ENCODE measurements around the gene GNPDA1.
"Not testable (repeated sequence)": the region's sequence is repeated elsewhere in the genome, so short reads cannot be mapped to it uniquely, and the experiment has no call there.

Gene GNPDA1

DNA sequence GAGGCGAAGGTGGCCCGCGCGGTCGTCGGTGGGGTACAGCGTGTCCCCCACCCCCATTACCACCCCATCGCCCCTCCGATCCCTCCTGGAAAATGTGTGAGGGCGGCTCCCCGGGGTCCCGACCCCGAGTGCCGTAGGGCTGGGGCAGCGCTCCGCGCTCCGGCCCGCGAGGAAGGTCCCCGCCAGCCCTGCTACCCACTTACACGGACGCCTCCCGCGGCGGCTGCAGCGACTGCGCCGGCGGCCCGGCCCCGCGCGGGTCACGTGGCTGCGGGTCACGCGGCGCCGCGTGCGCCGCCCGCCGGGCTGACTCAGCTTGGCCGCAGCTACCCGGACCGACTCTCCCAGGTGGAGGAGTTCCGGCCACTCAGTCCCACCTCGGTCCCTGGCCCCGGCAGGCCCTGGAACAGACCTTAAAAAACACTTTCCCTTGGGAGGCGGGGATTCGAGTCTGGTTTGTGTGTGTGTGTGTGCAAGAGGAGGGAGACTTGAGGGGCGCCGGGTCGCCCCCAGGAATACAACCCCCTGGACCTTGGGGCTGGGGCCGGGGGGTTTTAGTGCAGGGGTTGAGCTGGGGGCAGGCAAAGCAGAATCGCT is at the start of gene GNPDA1:
TSS of gene GNPDA1 (minus strand) at position 236 of the 597 bp plus-strand sequence. CDS start 992 bp downstream, outside the sequence.
- DNase-seq (ENCODE audit: low spot score), result peak; percentile 82

DNA sequence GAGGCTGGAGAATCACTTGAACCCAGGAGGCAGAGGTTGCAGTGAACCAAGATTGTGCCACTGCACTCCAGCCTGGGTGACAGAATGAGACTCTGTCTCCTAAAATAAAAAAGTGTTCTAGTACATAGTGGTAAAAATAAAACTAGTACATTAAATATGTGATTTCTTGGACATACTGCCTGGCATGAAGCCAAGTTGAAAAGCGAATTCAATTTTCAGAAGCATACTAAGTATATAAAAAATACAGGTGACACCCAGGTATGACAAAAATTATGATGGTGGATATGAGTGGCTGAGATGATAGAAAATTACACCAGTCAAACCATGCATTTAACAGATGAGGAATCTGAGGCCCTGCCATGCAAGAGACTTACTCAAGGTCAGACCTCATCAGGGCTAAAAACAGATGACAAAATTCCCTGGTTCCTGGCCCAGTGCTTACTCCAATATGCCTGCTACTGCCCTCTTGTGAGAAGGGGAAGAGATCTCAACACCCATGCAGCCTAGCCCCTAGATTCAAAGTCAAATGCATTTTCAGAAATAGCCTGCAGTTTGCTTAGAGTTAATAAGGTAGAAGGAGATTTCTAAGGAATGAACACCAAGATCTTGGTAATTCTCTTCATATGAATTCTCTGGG is 46.6 kb upstream of the GNPDA1 start:
- no peak for DNase-seq (ENCODE audit: low spot score)

DNA sequence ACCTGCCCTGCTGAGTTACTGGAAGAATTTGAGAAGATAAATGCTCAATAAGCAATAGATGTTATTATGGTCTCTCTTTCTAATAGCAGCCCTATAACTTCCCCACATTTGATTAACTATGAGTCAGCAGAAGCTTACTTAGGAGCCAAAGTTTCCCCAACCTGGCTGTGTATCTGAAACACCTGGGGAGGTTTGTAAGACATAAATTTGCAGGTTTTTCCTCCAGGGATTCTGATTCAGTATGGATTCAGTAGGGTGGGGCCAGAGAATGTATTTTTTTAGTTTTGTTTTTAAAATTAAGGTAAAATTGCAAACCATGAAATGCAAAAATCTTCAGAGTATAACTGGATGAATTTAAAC is 44.9 kb upstream of the GNPDA1 start:
- no peak for DNase-seq (ENCODE audit: low spot score)

DNA sequence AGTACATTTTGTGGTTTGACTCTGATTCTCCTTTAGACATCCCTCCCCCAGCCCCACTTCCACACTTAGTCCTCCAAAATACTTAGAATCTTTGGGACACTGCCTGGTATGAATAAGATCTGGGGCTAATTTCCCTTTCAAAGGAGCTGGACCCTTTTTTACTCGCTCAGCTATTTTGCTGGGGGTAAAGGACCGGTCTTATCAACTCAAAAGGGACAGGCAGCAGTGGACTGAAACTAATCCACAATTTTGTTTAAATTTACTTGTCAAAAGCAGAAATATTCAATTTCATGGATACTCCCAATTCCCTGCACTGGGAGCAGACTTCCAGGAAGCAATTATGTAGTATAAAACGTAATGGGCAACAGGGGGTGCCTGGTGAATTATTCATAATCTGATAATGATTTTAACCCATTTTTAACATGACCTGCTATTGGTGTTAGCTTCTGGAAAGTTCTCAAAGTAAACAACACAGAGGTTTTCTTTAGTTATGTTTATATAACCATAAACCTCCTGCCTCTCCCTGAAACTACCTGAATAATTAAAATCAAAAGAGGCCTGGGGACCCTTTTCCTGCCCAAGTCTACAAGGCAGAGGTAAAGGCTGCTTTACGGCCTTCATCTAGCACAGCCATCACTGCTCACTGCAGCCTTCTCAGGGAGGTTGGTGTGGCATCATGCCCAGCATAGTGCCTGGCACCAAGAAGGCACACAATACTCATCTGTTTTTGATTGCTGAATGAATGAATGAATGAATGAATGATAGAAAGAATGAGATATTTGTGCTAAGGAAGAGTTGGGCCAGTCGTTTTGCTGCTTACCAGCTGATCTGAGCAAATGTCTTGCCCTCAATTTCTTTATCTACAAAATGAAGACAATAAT is 44.2 kb upstream of the GNPDA1 start:
- no peak for DNase-seq (ENCODE audit: low spot score)

DNA sequence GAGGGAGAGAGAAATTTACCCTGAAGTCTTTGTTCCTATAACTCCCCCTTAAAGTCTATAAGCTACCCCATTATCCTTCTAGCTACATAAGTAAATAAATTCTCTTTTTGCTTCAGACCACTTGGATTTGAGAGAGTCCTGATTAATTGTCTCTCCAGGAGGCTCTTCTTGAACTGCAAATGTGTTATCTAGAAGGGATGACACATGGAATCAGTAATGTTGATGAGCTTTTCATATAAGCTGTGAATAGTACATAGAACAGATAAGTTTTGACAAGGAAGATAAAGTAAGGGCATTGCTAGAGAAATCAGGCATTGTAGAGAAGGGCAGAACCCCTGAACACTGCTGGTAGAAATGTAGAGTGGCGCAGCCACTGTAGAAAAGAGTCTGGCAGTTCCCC is 42.5 kb upstream of the GNPDA1 start:
- no peak for DNase-seq (ENCODE audit: low spot score)

DNA sequence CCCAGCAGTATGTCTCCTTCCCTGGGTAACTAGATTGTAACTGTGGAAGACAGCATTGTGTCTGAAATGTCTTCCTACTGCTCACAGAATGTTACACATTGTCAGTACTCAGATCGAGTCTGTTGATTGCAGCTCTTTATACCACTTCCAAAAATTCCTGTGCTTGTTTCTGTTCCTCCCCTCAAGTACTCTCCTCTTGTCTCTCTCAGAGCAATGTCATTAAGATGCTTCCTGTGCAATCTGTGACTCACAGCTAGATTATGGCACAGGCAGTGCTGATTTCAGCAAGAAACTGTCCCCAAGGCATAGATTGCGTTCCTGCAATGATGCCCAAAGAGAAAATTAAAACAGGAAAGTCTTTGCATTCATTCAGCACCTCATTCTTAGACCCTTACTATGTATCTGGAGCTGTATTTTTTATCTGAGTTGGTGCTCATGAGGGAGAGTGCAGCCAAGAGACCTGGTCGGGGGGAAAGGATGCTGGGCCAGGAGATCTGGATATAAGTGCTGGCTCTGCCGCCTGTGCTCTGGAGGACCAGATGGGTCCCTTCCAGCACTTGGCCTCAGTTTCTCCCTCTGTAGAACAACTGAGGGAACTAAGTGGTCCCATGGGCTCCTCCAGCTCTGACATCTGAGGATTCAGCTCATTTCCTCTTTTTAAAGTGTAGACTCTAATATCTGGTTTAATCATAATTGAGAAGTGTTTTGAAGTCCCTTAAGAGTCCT is 40.8 kb upstream of the GNPDA1 start:
- no peak for DNase-seq (ENCODE audit: low spot score)

DNA sequence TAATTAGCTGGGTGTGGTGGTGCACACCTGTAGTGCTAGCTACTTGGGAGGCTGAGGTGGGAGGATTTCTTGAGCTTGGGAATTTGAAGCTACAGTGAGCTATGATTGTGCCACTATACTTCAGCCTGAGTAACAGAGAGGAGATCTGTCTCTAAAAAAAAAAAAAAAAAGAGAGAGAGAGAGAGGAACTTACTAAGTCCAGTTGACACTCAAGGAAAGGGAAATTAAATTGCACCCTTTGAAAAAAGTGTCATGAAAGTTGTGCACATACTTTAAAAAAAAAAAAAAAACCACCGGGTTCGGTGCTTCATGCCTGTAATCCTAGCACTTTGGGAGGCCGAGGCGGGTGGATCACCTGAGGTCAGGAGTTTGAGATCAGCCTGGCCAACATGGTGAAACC is 39.2 kb upstream of the GNPDA1 start:
- DNase-seq (ENCODE audit: low spot score), result not testable (repeated sequence)

DNA sequence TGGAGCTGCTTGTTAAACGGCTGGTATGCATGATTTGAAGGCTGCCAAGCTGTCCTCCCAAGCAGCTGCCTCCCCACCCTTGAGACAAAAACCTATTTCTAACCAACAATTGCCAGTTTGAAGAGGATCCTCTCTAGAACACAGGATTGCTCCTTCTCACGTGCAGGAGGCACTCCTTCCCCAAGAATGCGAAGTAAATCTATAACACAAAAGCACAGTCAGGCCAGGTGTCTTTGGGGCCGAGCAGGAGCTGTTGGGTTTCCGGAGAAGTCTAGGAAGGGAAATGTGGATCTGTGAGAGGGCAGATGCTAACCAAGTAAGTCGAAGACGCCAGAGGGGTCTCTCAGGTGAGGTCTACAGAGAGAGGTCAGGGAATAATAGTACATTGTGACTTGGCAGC is 35.4 kb upstream of the GNPDA1 start:
- DNase-seq (ENCODE audit: low spot score), result no peak

DNA sequence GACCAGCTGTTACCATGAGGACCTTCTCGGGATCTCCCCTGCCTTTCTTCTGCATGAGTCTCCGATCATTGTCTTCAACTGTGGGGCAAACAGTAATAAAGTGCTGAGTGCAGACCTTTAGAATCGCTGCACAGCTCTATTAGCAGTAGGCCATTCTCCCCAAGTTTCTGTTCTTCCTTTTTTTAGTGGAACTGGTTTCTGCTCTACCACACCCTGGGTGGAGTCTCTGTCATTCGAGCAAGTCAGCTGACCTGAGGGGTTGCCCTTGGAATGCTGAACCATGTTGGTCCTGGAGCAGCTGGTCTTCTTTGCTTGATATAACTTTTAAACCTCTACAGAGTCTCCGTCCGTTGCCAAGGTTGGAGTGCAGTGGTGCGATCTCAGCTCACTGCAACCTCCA is 33.4 kb upstream of the GNPDA1 start:
- DNase-seq (ENCODE audit: low spot score), result no peak

DNA sequence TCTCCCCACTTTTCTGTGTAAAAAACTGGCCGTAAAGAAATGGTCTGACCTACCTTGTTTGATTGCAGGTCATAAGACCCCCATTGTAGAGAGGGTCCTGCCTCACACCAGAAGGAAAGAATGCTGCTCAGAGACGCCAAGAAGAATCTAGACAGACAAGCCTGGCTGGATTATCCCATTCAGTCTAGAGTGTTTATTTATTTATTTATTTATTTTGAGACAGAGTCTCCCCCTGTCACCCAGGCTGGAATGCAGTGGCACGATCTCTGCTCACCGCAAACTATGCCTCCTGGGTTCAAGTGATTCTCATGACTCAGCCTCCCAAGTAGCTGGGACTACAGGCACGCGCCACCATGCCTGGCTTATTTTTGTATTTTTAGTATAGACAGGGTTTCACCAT is 28.1 kb upstream of the GNPDA1 start:
- not testable (repeated sequence) for DNase-seq (ENCODE audit: low spot score)

DNA sequence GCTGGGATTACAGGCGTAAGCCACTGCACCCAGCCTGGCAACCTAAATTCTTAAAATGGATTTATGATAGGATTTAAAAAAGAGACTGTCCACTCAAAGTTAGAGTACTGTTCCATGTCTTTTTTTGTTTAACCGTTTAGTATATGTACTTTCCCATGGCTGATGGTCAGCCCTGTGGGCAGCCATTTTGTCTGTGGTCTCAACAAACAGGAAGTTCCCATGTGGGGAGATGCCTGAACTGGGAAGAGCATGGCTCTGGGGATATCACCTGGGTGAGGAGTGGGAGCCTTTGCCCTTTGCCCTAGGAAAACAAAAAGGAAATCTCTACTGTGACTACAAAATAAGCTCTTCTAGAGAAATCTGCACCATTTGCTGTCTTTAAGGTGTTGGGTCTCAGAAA is 27.5 kb upstream of the GNPDA1 start:
- DNase-seq (ENCODE audit: low spot score), result no peak

DNA sequence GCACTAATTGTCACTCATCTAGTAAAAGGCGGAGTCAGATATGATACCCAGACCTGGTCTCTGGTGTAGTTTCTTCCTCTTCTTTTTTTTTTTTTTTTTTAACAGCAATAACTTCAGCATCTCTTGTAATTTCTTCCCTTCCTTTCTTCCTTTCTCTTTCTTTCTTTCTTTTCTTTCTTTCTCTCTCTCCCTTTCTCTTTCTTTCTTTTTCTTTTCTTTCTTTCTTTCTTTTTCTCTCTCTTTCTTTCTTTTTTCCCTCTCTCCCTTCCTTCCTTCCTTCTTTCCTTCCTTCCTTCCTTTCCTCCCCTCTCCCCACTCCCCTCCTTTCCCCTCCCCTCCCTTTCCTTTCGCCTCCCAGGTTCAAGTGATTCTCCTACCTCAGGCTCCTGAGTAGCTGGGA is 25.9 kb upstream of the GNPDA1 start:
- no peak for DNase-seq (ENCODE audit: low spot score)

DNA sequence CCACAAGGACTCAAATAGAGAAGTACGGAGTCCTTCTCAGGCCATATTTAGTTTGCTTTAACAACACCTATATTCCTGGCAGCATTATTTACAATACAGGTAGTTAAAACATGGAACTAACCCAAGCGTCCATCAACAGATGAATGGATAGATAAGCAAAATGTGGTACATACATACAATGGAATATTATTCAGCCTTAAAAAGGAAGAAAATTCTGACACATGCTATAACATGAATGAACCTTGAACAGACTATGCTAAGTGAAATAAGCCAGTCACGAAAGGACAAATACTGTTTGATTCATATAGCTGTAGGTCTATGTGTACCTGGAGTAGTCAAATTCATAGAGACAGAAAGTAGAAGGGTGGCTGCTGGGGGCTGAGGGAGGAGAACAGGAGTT is 24.8 kb upstream of the GNPDA1 start:
- not testable (repeated sequence) for DNase-seq (ENCODE audit: low spot score)

DNA sequence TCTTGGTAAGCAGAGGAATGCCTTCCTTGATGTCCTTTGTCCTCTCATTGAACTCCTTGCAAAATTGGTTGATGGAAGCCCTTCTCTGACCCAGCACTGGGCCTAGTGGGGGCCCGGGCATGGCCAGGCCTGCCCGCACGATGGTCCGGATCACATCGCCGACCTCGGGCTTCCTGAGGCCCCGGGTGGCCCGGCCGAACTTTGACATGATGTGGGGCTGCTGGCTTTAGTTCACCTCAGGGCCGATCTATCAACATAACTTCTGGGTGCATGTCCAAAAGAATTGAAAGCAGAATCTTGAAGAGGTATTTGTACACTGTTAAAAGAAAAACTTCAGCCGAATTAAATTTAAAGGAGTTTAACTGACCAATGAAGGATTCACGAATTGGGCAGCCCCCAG is 24.1 kb upstream of the GNPDA1 start:
- no peak for DNase-seq (ENCODE audit: low spot score)

DNA sequence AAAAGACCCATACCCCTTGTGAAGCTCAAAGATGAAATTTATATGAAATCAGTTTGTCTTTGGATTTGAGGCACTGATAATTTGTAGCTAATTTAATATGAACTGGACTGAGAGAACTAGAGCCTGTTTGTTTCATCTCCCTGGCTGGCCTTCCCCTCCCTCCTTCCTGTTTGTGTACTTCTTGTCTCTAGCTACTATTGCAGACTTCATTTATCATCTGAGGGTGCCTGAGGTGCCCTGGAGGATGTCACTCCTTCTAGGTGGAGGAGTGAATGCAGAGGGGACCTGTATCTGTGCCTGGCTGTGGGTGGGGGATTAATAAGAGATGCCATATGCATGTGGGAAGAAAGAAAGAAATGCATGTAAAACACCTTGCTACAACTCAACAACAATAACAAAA is 22.2 kb upstream of the GNPDA1 start:
- no peak for DNase-seq (ENCODE audit: low spot score)

DNA sequence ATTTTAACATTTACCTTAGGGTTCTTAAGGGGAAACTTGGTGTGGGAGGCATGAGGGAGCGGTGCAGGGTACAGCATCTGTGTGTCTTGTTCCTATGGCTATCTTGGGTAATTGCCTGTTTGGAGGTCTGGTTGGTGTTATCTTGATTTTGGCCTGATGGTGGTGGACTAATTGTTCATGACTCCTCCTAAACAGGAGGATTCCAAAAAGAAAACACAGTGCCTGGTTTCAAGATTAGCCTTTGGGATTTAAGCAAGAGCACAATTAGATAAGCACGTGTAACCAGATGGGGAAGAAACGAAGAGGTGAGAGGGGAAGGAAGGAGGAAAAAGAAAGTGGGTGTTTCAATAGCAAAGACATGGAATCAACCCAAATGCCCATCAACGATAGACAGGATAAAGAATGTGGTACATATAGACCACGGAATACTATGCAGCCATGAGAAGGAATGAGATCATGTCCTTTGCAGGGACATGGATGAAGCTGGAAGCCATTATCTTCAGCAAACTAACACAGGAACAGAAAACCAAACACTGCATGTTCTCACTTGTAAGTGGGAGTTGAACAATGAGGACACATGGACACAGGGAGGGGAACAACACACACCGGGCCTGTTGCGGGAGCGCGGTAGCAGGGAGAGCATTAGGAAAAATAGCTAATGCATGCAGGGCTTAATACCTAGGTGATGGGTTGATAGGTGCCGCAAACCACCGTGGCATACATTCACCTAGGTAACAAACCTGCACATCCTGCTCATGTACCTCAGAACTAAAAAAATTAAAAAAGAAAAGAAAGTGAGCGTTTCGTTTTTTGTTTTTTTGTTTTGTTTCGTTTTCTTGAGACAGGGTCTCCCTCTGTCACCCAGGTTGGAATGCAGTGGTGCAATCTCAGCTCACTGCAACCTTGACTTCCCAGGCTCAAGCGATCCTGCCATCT is 21.1 kb upstream of the GNPDA1 start:
- DNase-seq (ENCODE audit: low spot score), result not testable (repeated sequence)

DNA sequence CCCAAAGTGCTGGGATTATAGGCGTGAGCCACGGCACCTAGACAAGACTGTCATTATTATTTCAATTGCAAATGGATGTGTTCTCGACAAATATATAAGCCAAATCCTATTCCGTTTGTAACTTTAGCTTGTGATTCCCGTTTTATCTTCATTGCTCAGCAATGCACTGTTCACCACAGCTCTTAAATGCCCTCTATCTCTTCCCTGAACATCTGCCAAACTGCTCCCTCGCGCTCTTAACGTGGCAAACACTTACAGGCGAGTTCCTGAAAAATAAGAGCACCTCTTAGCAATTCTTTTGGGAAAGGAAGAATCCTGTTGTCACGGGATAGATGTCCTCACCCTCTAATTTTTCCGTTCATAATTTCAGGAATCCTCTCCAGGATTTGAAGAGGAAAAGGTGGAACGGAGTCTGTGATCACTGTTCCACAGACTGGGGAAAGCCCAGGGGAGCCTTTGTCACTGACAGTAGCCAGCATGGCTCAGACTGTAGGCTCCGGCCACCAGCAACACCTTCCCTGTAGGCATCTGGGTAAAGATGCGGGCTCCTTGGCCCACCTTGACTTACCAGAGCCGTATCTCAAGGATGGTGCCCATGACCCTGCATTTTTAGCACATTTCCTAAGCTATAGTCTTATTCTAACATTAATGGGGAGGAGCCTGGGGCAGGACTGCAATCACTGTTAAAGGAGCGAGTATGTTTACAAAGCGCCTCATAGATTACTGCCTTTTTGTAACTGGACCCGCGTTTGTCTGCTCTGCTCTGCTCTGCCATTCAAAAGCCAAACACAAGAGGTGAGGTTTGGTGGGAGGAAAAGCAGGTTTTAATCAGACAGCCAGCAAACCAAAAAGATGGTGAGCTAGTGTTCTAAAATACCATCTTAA is 20.2 kb upstream of the GNPDA1 start:
- no peak for DNase-seq (ENCODE audit: low spot score)

DNA sequence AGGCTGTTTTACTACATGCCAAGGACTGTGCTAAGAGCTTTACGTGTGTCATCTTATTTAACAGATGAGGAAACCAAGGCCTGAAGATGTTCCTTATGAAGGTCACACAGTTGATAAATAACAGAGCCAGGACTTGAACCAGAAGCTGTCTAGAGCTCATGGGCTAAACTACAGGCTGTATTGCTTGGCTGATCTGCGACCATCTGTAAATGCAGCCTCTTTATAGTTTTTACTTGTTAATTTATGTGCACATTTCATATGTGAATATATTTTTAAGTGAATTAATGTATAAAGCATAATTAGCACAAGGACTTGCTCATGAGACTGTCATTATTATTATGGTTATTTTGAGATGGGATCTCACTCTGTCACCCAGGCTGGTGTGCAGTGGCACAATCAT is 19.3 kb upstream of the GNPDA1 start:
- DNase-seq (ENCODE audit: low spot score), result no peak

DNA sequence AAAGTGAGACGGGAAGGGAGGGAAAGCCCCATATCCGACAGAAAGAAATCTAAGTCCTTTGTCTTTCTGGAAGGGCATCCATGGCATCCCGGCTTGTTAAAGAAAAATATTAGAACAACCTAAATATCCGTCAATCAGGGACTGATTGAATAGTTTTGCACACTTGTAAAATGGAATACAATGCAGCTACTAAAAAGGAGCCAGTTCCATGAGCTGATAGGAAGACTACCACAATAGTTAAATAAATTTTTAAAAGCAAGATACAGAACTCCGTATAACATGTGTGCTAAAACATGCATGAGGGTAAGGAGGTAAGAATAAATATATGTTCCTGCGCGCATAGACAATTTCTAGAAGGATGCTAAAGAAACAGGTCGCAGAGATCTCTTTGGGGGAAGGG is 12.8 kb upstream of the GNPDA1 start:
- DNase-seq (ENCODE audit: low spot score), result no peak

DNA sequence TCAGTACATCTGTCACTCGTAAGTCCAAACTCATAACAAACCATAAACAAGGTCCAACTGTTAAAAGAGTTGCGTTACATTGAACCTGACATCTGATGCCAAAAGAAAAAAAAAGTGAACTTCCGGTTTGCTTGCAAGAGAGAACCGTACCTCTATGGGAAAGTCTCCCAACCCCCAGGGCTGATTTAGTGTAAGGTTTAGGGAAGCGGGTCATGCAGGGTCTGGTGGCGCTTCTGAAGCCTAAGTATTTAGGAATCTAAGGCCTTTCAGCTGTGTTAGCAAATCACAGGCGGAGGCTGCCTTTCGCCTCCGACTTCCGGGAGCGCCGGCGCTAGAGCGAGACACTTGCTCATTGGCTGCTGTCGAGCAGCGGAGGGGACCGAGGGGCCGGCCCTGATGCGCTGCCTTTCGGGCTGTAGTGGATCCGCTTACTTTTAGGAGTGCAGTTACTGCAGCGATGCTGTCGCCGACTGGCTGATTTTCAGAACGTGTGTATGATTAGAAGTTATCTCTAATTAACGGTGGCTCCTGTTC is 12.0 kb upstream of the GNPDA1 start:
- peak; percentile 95 for DNase-seq (ENCODE audit: low spot score)
